HG03196 (cell line): Measurements from ENCODE around the gene LAMA3.

Source experiments
- ATAC-seq: cut with Tn5 transposase; IDR thresholded peaks from one replicate; pipeline ENCODE4 v1.9.1; 2021; ENCODE audit not compliant: unreplicated experiment

LAMA3 gene

GRCh38 chr18:23992941-23993280, 303.7 kb downstream of the LAMA3 start:
- ATAC-seq = no peak

GRCh38 chr18:23994361-23994902, 305.2 kb downstream of the LAMA3 start:
- no peak for ATAC-seq

GRCh38 chr18:23995180-23995579, 305.9 kb downstream of the LAMA3 start:
- no peak for ATAC-seq

GRCh38 chr18:23998018-23998417, 308.8 kb downstream of the LAMA3 start:
- no peak for ATAC-seq

GRCh38 chr18:23998820-23999219, 309.6 kb downstream of the LAMA3 start:
- no peak for ATAC-seq

- no peak for ATAC-seq
Observed at GRCh38 chr18:24000613-24001490, 311.6 kb downstream of the LAMA3 start.

GRCh38 chr18:24002479-24002878, 313.2 kb downstream of the LAMA3 start:
- no peak for ATAC-seq

- ATAC-seq = no peak
Observed at GRCh38 chr18:24003288-24003687, 314.0 kb downstream of the LAMA3 start.

- ATAC-seq = no peak
Observed at GRCh38 chr18:24003903-24004640, 314.8 kb downstream of the LAMA3 start.
